DOHH2 (cell line): ENCODE results near the gene ARHGEF7.

Experiments used
- CTCF ChIP-seq: fragments of 200-600 bp; sonication (generic); IDR thresholded peaks from one replicate; pipeline ENCODE4 v1.5.1; 2014; ENCODE audit warnings: antibody characterized with exemption, mild to moderate bottlenecking, low read depth, low read length; ENCODE audit not compliant: poor library complexity, severe bottlenecking
- EZH2phosphoT487 ChIP-seq: fragments of 200-600 bp; sonication (generic); IDR thresholded peaks from 2 replicates; pipeline ENCODE4 v1.6.1; 2017; ENCODE audit warnings: borderline replicate concordance, mild to moderate bottlenecking, antibody characterized with exemption, low read length, moderate library complexity, mixed read lengths

- no peak for TF ChIP-seq CTCF
- no peak for TF ChIP-seq EZH2phosphoT487
These were observed 65.0 kb downstream of the ARHGEF7 start for GRCh38 chr13:111179908-111180760.
